Vagina (tissue), 2 donors: ENCODE results near the gene HSD17B2.

Experiments
- CTCF ChIP-seq, 3 experiments: fragments of 450-650 bp in 2 of 3; fragments of 200-600 bp in 1 of 3; sonication (generic) in 1 of 3; IDR thresholded peaks; one replicate each; pipeline ENCODE4 v1.5.1; 2017 to 2019; ENCODE audit warnings: antibody characterized with exemption in 3 of 3, mild to moderate bottlenecking in 2 of 3, moderate library complexity in 2 of 3
- POLR2A ChIP-seq, 2 donors: fragments of 450-650 bp; IDR thresholded peaks; one replicate each; pipeline ENCODE4 v1.6.1; 2017; ENCODE audit warnings: antibody characterized with exemption in 2 of 2, mild to moderate bottlenecking in 2 of 2, moderate library complexity in 2 of 2
- POLR2AphosphoS5 ChIP-seq, 2 donors: sonication (generic); formaldehyde crosslinking; IDR thresholded peaks; one replicate each; pipeline ENCODE4 v1.9.0; 2017; ENCODE audit warnings: antibody characterized with exemption in 2 of 2, mild to moderate bottlenecking in 2 of 2, low read depth in 1 of 2; ENCODE audit not compliant: insufficient read depth in 1 of 2

GRCh38 chr16:82081264-82081663 is 46.2 kb downstream of the HSD17B2 start:
- TF ChIP-seq POLR2A (IDR thresholded peaks at IDR 0.05) (no peak), CTCF (IDR thresholded peaks at IDR 0.05) (no peak), POLR2AphosphoS5 (IDR thresholded peaks at IDR 0.05; ENCODE audit: insufficient read depth in 1 of 2, low read depth in 1 of 2) (no peak)
